ENCODE data around the gene ANKRD12. TPM values are rescaled to one million over a fixed set of nuclear protein-coding genes. Genes with fewer than 3 reads are reported as not detected.
A peak's percentile ranks its signal among the peaks of the same experiment; 100 is the strongest.
"Not testable (repeated sequence)": the region's sequence is repeated elsewhere in the genome, so short reads cannot be mapped to it uniquely, and the experiment has no call there.

The ANKRD12 gene
- total RNA-seq (2014; rRNA removed; shearing (Covaris generic); ENCODE audit: low replicate concordance) = 16.8 and 23.4 TPM in 2 replicates

DNA sequence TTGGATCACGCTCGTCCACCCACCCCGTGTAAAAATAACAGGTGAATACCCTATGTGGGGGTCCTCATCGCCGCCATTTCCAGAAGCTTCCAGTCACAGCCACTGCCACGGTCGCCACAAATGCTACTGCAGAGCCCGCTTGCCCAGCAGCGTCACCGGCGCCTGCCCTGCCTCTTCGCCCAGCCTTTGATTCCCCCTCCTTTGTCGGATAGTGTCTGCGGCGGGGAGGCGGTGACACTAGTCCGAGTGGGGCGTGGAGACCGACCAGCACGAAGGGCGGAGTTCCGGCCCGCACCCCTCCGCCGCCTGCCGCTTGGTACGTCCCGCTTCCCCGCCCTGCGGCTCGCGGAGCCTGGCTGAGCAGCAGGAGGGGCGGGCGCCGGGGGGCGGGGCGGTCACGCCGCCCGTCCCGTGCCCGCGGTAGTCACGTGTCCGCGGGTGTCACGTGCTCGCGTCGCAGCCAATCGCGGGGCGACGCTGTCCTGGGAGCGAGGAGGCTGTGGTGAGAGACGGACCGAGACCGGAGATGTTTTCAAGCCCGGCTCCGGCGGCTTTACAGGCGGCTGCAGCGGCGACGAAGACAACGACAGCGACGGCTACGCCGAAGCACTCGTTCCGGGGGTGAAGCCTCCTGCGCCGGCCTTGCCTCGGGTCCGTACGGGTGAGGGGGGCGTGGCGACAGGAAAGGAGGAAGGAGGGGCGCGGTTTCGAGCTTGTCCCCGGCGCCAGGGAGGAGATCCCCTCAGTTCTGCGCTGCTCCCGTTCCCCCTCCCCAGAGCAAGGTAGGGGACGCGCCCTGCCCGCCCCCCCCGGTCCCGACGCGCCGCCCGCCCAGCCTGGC lies at the start of gene ANKRD12:
TSS of gene ANKRD12 (plus strand) at position 467 of the 841 bp plus-strand sequence. CDS start 45,652 bp downstream, outside the sequence.
- no peaks in the 10 kb centered on the region for H3K27me3 ChIP-seq (ENCODE audit: low read length)
- peak within 1 kb of the TSS; percentile 59 for H2AFZ ChIP-seq (ENCODE audit: low read length)
- H3K4me2 ChIP-seq (ENCODE audit: low read depth, low read length, poor library complexity, severe bottlenecking) = peak within 1 kb of the TSS; percentile 77
- no peaks in the 10 kb centered on the region for H3K9me2 ChIP-seq (replicated peaks; ENCODE audit: insufficient read depth, low read length)
- H4K20me1 ChIP-seq (ENCODE audit: insufficient read depth, low read depth, low read length) = peaks cover 31% of the 10 kb centered on the region
- DNase-seq = peak; percentile 98
- H3K9me3 ChIP-seq (ENCODE audit: low read length) = no peaks in the 10 kb centered on the region
- H3K36me3 ChIP-seq (ENCODE audit: insufficient read depth, low read length) = peaks cover 19% of the 10 kb centered on the region; the same call in 1 of the 2 replicates
- H3K4me3 ChIP-seq (ENCODE audit: low read length) = peak within 1 kb of the TSS; percentile 77
- peak within 1 kb of the TSS; percentile 78 for H3K9ac ChIP-seq (ENCODE audit: low read length)
- peak within 1 kb of the TSS; percentile 83 for H3K27ac ChIP-seq (ENCODE audit: low read length)
- H3K79me2 ChIP-seq (ENCODE audit: low read length) = peaks cover 48% of the 10 kb centered on the region
- H3K4me1 ChIP-seq (ENCODE audit: low read length) = peaks cover 70% of the 10 kb centered on the region

GRCh38 chr18:9087144-9087543 lies 49.4 kb upstream of the ANKRD12 start:
- no peaks in the 10 kb centered on the region for H3K27me3 ChIP-seq (ENCODE audit: low read length)
- no peak overlapping the region for H3K4me2 ChIP-seq (ENCODE audit: low read depth, low read length, poor library complexity, severe bottlenecking)
- no peaks in the 10 kb centered on the region for H4K20me1 ChIP-seq (ENCODE audit: insufficient read depth, low read depth, low read length)
- H3K9me2 ChIP-seq (replicated peaks; ENCODE audit: insufficient read depth, low read length) = no peaks in the 10 kb centered on the region
- H3K27ac ChIP-seq (ENCODE audit: low read length) = no peak overlapping the region
- H3K4me3 ChIP-seq (ENCODE audit: low read length) = no peak overlapping the region
- DNase-seq = no peak
- no peaks in the 10 kb centered on the region for H3K79me2 ChIP-seq (ENCODE audit: low read length)
- no peaks in the 10 kb centered on the region for H3K9me3 ChIP-seq (ENCODE audit: low read length)
- no peaks in the 10 kb centered on the region for H3K36me3 ChIP-seq (ENCODE audit: insufficient read depth, low read length)
- H3K4me1 ChIP-seq (ENCODE audit: low read length) = peaks cover 16% of the 10 kb centered on the region
- H3K9ac ChIP-seq (ENCODE audit: low read length) = no peak overlapping the region
- no peak overlapping the region for H2AFZ ChIP-seq (ENCODE audit: low read length)

DNA sequence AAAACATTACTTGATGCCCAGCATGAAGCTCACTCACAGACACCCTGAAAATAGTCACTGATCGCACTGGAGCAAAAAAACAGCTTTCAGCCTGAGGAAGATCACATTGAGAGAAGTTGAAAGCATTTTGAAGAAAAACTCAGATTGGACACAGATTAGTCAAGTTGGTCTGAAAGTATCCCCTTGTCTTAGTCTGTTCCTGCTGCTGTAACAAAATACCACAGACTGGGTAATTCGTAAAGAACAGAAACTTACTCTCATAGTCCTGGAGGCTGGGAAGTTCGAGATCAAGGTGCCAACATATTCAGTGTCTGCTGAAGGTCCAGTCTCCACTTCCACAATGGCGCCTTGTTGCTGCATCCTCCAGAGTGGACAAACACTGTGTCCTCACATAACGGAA lies 48.3 kb upstream of the ANKRD12 start:
- H3K27ac ChIP-seq (ENCODE audit: low read length) = no peak overlapping the region
- H3K36me3 ChIP-seq (ENCODE audit: insufficient read depth, low read length) = no peaks in the 10 kb centered on the region
- no peaks in the 10 kb centered on the region for H4K20me1 ChIP-seq (ENCODE audit: insufficient read depth, low read depth, low read length)
- H3K4me1 ChIP-seq (ENCODE audit: low read length) = peaks cover 6% of the 10 kb centered on the region
- H3K4me2 ChIP-seq (ENCODE audit: low read depth, low read length, poor library complexity, severe bottlenecking) = no peak overlapping the region
- DNase-seq = no peak
- no peaks in the 10 kb centered on the region for H3K79me2 ChIP-seq (ENCODE audit: low read length)
- no peaks in the 10 kb centered on the region for H3K9me2 ChIP-seq (replicated peaks; ENCODE audit: insufficient read depth, low read length)
- no peak overlapping the region for H2AFZ ChIP-seq (ENCODE audit: low read length)
- no peak overlapping the region for H3K9ac ChIP-seq (ENCODE audit: low read length)
- no peaks in the 10 kb centered on the region for H3K9me3 ChIP-seq (ENCODE audit: low read length)
- no peaks in the 10 kb centered on the region for H3K27me3 ChIP-seq (ENCODE audit: low read length)
- H3K4me3 ChIP-seq (ENCODE audit: low read length) = no peak overlapping the region

DNA sequence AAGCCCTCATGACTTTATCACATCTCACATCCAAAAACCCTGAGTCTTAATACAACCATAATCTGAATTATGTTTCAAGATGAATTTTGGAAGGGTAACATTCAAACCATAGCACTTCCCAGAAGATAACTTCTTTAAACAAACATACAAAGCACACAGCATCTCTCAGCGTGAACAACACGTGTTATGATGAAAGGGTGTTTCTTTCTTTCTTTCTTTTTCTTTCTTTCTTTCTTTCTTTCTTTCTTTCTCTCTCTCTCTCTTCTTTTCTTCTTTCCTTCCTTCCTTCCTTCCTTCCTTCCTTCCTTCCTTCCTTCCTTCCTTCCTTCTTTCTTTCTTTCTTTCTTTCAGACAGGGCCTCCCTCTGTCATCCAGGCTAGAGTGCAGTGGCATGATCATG lies 47.9 kb upstream of the ANKRD12 start:
- not testable (repeated sequence) for H3K9me2 ChIP-seq (replicated peaks; ENCODE audit: insufficient read depth, low read length); H3K4me2 ChIP-seq (ENCODE audit: low read depth, low read length, poor library complexity, severe bottlenecking); H3K79me2 ChIP-seq (ENCODE audit: low read length); H3K9me3 ChIP-seq (ENCODE audit: low read length); H3K4me1 ChIP-seq (ENCODE audit: low read length); H4K20me1 ChIP-seq (ENCODE audit: insufficient read depth, low read depth, low read length); H3K36me3 ChIP-seq (ENCODE audit: insufficient read depth, low read length); H3K9ac ChIP-seq (ENCODE audit: low read length); H2AFZ ChIP-seq (ENCODE audit: low read length); DNase-seq; H3K27ac ChIP-seq (ENCODE audit: low read length); H3K27me3 ChIP-seq (ENCODE audit: low read length); H3K4me3 ChIP-seq (ENCODE audit: low read length)

GRCh38 chr18:9090578-9090977 lies 46.0 kb upstream of the ANKRD12 start:
- Histone ChIP-seq H3K27ac (ENCODE audit: low read length) (no peak overlapping the region), H3K9me3 (ENCODE audit: low read length) (no peaks in the 10 kb centered on the region), H2AFZ (ENCODE audit: low read length) (no peak overlapping the region), H4K20me1 (ENCODE audit: insufficient read depth, low read depth, low read length) (no peaks in the 10 kb centered on the region), H3K36me3 (ENCODE audit: insufficient read depth, low read length) (no peaks in the 10 kb centered on the region), H3K9ac (ENCODE audit: low read length) (no peak overlapping the region), H3K79me2 (ENCODE audit: low read length) (no peaks in the 10 kb centered on the region), H3K4me3 (ENCODE audit: low read length) (no peak overlapping the region), H3K4me1 (ENCODE audit: low read length) (peaks cover 7% of the 10 kb centered on the region), H3K9me2 (replicated peaks; ENCODE audit: insufficient read depth, low read length) (no peaks in the 10 kb centered on the region), H3K4me2 (ENCODE audit: low read depth, low read length, poor library complexity, severe bottlenecking) (no peak overlapping the region), H3K27me3 (ENCODE audit: low read length) (no peaks in the 10 kb centered on the region)
- no peak for DNase-seq

DNA sequence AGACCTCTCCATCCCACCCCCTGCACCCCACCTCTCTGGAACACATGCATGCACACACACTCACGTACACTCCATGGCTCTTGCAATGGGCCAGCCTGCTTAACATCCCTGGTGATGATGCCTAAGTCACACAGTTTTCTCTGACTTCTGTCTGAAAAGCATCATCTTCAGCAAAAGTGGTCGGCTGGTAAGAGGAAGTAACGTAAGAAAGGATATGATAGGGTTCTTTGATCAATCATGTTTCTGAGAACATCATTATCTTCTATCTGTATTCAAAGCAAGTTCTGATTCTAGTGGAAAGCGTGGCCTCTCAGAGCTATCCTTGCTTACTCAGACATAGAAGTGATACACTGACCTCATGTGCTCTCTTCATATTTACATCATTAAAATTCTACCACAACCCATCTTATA lies 45.5 kb upstream of the ANKRD12 start:
- Histone ChIP-seq H3K27me3 (ENCODE audit: low read length) (no peaks in the 10 kb centered on the region), H3K27ac (ENCODE audit: low read length) (no peak overlapping the region), H3K4me2 (ENCODE audit: low read depth, low read length, poor library complexity, severe bottlenecking) (no peak overlapping the region), H4K20me1 (ENCODE audit: insufficient read depth, low read depth, low read length) (no peaks in the 10 kb centered on the region), H3K9me3 (ENCODE audit: low read length) (no peaks in the 10 kb centered on the region), H2AFZ (ENCODE audit: low read length) (no peak overlapping the region), H3K4me3 (ENCODE audit: low read length) (no peak overlapping the region), H3K9me2 (replicated peaks; ENCODE audit: insufficient read depth, low read length) (no peaks in the 10 kb centered on the region), H3K36me3 (ENCODE audit: insufficient read depth, low read length) (no peaks in the 10 kb centered on the region), H3K9ac (ENCODE audit: low read length) (no peak overlapping the region), H3K79me2 (ENCODE audit: low read length) (no peaks in the 10 kb centered on the region), H3K4me1 (ENCODE audit: low read length) (peaks cover 11% of the 10 kb centered on the region)
- DNase-seq = no peak

GRCh38 chr18:9092665-9093064 lies 43.9 kb upstream of the ANKRD12 start:
- Histone ChIP-seq H4K20me1 (ENCODE audit: insufficient read depth, low read depth, low read length) (no peaks in the 10 kb centered on the region), H3K27me3 (ENCODE audit: low read length) (no peaks in the 10 kb centered on the region), H3K9me3 (ENCODE audit: low read length) (no peaks in the 10 kb centered on the region), H3K36me3 (ENCODE audit: insufficient read depth, low read length) (no peaks in the 10 kb centered on the region), H3K9ac (ENCODE audit: low read length) (no peak overlapping the region), H2AFZ (ENCODE audit: low read length) (no peak overlapping the region), H3K9me2 (replicated peaks; ENCODE audit: insufficient read depth, low read length) (no peaks in the 10 kb centered on the region), H3K4me2 (ENCODE audit: low read depth, low read length, poor library complexity, severe bottlenecking) (no peak overlapping the region), H3K4me3 (ENCODE audit: low read length) (no peak overlapping the region), H3K79me2 (ENCODE audit: low read length) (no peaks in the 10 kb centered on the region), H3K27ac (ENCODE audit: low read length) (no peak overlapping the region), H3K4me1 (ENCODE audit: low read length) (peaks cover 11% of the 10 kb centered on the region)
- DNase-seq = no peak

DNA sequence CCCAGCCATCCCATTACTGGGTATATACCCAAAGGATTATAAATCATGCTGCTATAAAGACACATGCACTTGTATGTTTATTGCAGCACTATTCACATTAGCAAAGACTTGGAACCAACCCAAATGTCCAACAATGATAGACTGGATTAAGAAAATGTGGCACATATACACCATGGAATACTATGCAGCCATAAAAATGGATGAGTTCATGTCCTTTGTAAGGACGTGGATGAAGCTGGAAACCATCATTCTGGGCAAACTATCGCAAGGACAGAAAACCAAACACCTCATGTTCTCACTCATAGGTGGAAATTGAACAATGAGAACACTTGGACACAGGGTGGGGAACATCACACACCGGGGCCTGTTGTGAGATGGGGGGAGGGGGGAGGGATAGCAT lies 43.5 kb upstream of the ANKRD12 start:
- H4K20me1 ChIP-seq (ENCODE audit: insufficient read depth, low read depth, low read length); H3K27ac ChIP-seq (ENCODE audit: low read length); H3K4me2 ChIP-seq (ENCODE audit: low read depth, low read length, poor library complexity, severe bottlenecking); H3K9me2 ChIP-seq (replicated peaks; ENCODE audit: insufficient read depth, low read length); H2AFZ ChIP-seq (ENCODE audit: low read length); H3K9me3 ChIP-seq (ENCODE audit: low read length); H3K27me3 ChIP-seq (ENCODE audit: low read length); DNase-seq; H3K36me3 ChIP-seq (ENCODE audit: insufficient read depth, low read length); H3K4me3 ChIP-seq (ENCODE audit: low read length); H3K9ac ChIP-seq (ENCODE audit: low read length); H3K79me2 ChIP-seq (ENCODE audit: low read length): not testable (repeated sequence)
- H3K4me1 ChIP-seq (ENCODE audit: low read length) = peaks cover 11% of the 10 kb centered on the region
